K562 (cell line): ENCODE measurements around the gene ZNF569. TPM values are rescaled to one million over a fixed set of nuclear protein-coding genes. Genes with fewer than 3 reads are reported as not detected.

ENCODE experiments used
- C11orf30 ChIP-seq: fragments of 450-650 bp; IDR thresholded peaks from 2 replicates; pipeline ENCODE4 v1.6.1; 2016; ENCODE audit warnings: low read depth, mild to moderate bottlenecking
- CCAR2 ChIP-seq: fragments of 200-400 bp; formaldehyde crosslinking; IDR thresholded peaks from 2 replicates; pipeline ENCODE4 v1.6.1; 2017; ENCODE audit warnings: mild to moderate bottlenecking, low read depth, low read length
- CCNT2 ChIP-seq: IDR thresholded peaks from 2 replicates; pipeline ENCODE4 v1.6.1; 2011; ENCODE audit warnings: borderline replicate concordance, low read depth, mild to moderate bottlenecking, moderate library complexity, mixed read lengths, low read length; ENCODE audit not compliant: insufficient read length; ENCODE audit errors: extremely low read depth
- CTBP1 ChIP-seq: fragments of 450-650 bp; IDR thresholded peaks from 2 replicates; pipeline ENCODE4 v1.6.1; 2016; ENCODE audit warnings: borderline replicate concordance
- NR2C2 ChIP-seq, 2 experiments: fragments of 200-800 bp in 1 of 2; sonication (Bioruptor generic) in 1 of 2; sonication (generic) in 1 of 2; formaldehyde crosslinking in 1 of 2; IDR thresholded peaks; 2 replicates each; pipeline versions ENCODE4 v1.6.1 to v1.8.0; 2016 to 2022; ENCODE audit warnings: mild to moderate bottlenecking in 1 of 2, missing compliant biosample characterization in 1 of 2, missing genetic modification characterization in 1 of 2, missing genetic modification reagents in 1 of 2
- POLR2H ChIP-seq: IDR thresholded peaks from 2 replicates; pipeline ENCODE4 v1.6.1; 2016; ENCODE audit warnings: missing genetic modification characterization, low read depth, mild to moderate bottlenecking, control low read depth, missing compliant biosample characterization, moderate library complexity
- TAL1 ChIP-seq: fragments of 450-650 bp; IDR thresholded peaks from 2 replicates; pipeline ENCODE4 v1.6.1; 2016; ENCODE audit warnings: mild to moderate bottlenecking
- ZNF766 ChIP-seq: fragments of 200-800 bp; sonication (Bioruptor generic); conservative IDR thresholded peaks from 2 replicates; pipeline ENCODE4 v1.6.1; 2016; ENCODE audit warnings: missing genetic modification characterization, missing compliant biosample characterization
- polyA plus RNA-seq, 8 experiments: library from polyadenylated mRNA; depleted of rRNA in 4 of 8; stranded (reverse) in 5 of 8; unstranded in 3 of 8; fragments of >200 nt; fragmentation: Nextera tagmentation in 2 of 8; fragmentation: Illumina TruSeq in 1 of 8; extraction: Ambion mirVana in 2 of 8; extraction: Trizol in 1 of 8; gene quantifications; 2 replicates each; pipeline versions ENCODE4 v1.2.1 to v1.2.3, GENCODE V29; 2011 to 2014; ENCODE audit warnings: inconsistent platforms in 1 of 8, missing spikeins in 1 of 8
- total RNA-seq, 7 experiments: library from RNA; depleted of rRNA in 6 of 7; stranded (reverse); fragments of >200 nt in 6 of 7; fragmentation: Illumina TruSeq in 2 of 7; extraction: Trizol in 2 of 7; gene quantifications; 2 replicates each; pipeline versions ENCODE4 v1.2.1 to v1.2.3, GENCODE V29; 2011 to 2021; ENCODE audit warnings: low replicate concordance in 1 of 7
- TF ChIP-seq, protein P1 (sequence below): fragments of 450-650 bp; IDR thresholded peaks from 2 replicates; pipeline ENCODE4 v1.6.1; 2016; ENCODE audit warnings: mild to moderate bottlenecking, moderate library complexity
- TF ChIP-seq, protein P2 (sequence below): fragments of 250-450 bp; sonication (Bioruptor Pico); IDR thresholded peaks from 2 replicates; pipeline ENCODE4 v1.4.0; 2020; ENCODE audit warnings: mild to moderate bottlenecking
- TF ChIP-seq, protein P3 (sequence below): sonication (generic); formaldehyde crosslinking; IDR thresholded peaks from 2 replicates; pipeline ENCODE4 v1.8.0; 2022; ENCODE audit warnings: missing genetic modification reagents, mild to moderate bottlenecking, moderate library complexity, borderline replicate concordance

Gene ZNF569
- total and polyA plus RNA-seq, 9 of the 15 experiments (the other 6 are each of a cell fraction or from before 2014, with no cell fraction given) = 2.1 to 5.7 (median 4.5) TPM

DNA sequence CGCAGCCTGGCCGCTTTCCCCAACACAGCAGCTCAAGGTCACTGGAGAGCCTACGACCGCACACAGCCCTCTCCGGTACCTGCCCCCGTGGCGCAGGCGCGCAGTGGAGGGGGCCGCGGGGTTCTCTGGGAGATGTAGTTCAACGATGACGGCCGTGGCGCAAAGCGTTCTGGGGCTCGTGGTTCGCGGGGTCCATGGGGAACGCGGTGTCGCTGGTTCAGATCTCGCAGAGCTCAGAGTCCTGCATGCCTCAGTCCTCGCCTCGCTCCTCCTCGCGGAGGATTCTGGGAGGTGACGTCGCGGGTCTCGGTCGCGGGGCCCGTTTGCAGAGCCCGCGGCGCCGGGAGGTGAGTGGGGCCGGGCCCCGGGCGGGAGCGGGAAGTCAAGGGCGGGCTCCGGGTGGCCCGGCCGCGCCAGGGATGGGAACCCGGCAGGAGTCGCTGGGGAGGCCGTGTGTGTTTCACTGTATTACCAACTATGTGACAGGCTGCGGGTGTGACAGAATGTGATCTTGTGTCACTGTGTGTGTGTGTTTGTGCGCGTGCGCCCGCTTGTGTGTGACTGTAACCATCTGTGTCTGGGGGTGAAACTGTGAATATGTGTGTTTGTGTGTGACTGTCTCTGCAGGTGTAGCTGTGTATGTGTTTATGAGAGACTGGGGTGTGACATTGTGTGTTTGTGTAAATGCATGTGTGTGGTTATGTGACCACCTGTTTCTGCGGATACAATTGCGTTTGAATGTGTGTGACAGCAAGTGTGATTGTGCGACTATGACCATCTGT lies 96.2 kb downstream of the ZNF569 start, which contains the start of gene ZNF527 (continued):
- TF ChIP-seq, protein P1, sequence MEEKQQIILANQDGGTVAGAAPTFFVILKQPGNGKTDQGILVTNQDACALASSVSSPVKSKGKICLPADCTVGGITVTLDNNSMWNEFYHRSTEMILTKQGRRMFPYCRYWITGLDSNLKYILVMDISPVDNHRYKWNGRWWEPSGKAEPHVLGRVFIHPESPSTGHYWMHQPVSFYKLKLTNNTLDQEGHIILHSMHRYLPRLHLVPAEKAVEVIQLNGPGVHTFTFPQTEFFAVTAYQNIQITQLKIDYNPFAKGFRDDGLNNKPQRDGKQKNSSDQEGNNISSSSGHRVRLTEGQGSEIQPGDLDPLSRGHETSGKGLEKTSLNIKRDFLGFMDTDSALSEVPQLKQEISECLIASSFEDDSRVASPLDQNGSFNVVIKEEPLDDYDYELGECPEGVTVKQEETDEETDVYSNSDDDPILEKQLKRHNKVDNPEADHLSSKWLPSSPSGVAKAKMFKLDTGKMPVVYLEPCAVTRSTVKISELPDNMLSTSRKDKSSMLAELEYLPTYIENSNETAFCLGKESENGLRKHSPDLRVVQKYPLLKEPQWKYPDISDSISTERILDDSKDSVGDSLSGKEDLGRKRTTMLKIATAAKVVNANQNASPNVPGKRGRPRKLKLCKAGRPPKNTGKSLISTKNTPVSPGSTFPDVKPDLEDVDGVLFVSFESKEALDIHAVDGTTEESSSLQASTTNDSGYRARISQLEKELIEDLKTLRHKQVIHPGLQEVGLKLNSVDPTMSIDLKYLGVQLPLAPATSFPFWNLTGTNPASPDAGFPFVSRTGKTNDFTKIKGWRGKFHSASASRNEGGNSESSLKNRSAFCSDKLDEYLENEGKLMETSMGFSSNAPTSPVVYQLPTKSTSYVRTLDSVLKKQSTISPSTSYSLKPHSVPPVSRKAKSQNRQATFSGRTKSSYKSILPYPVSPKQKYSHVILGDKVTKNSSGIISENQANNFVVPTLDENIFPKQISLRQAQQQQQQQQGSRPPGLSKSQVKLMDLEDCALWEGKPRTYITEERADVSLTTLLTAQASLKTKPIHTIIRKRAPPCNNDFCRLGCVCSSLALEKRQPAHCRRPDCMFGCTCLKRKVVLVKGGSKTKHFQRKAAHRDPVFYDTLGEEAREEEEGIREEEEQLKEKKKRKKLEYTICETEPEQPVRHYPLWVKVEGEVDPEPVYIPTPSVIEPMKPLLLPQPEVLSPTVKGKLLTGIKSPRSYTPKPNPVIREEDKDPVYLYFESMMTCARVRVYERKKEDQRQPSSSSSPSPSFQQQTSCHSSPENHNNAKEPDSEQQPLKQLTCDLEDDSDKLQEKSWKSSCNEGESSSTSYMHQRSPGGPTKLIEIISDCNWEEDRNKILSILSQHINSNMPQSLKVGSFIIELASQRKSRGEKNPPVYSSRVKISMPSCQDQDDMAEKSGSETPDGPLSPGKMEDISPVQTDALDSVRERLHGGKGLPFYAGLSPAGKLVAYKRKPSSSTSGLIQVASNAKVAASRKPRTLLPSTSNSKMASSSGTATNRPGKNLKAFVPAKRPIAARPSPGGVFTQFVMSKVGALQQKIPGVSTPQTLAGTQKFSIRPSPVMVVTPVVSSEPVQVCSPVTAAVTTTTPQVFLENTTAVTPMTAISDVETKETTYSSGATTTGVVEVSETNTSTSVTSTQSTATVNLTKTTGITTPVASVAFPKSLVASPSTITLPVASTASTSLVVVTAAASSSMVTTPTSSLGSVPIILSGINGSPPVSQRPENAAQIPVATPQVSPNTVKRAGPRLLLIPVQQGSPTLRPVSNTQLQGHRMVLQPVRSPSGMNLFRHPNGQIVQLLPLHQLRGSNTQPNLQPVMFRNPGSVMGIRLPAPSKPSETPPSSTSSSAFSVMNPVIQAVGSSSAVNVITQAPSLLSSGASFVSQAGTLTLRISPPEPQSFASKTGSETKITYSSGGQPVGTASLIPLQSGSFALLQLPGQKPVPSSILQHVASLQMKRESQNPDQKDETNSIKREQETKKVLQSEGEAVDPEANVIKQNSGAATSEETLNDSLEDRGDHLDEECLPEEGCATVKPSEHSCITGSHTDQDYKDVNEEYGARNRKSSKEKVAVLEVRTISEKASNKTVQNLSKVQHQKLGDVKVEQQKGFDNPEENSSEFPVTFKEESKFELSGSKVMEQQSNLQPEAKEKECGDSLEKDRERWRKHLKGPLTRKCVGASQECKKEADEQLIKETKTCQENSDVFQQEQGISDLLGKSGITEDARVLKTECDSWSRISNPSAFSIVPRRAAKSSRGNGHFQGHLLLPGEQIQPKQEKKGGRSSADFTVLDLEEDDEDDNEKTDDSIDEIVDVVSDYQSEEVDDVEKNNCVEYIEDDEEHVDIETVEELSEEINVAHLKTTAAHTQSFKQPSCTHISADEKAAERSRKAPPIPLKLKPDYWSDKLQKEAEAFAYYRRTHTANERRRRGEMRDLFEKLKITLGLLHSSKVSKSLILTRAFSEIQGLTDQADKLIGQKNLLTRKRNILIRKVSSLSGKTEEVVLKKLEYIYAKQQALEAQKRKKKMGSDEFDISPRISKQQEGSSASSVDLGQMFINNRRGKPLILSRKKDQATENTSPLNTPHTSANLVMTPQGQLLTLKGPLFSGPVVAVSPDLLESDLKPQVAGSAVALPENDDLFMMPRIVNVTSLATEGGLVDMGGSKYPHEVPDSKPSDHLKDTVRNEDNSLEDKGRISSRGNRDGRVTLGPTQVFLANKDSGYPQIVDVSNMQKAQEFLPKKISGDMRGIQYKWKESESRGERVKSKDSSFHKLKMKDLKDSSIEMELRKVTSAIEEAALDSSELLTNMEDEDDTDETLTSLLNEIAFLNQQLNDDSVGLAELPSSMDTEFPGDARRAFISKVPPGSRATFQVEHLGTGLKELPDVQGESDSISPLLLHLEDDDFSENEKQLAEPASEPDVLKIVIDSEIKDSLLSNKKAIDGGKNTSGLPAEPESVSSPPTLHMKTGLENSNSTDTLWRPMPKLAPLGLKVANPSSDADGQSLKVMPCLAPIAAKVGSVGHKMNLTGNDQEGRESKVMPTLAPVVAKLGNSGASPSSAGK = peak; percentile 67
- TF ChIP-seq C11orf30 (no peak), NR2C2 (CRISPR knock-in tag; IDR thresholded peaks at IDR 0.05) (no peak), NR2C2 (tag; IDR thresholded peaks at IDR 0.05) (peak; percentile 68), POLR2H (0 out of 2 replicates have a peak, but pooled peaks have one; percentile 49), ZNF766 (CRISPR knock-in tag) (peak; percentile 78), CCAR2 (no peak), TAL1 (no peak), CCNT2 (peak; percentile 20), CTBP1 (peak; percentile 32; the same call in 1 of the 2 replicates)
- TF ChIP-seq, protein P2, sequence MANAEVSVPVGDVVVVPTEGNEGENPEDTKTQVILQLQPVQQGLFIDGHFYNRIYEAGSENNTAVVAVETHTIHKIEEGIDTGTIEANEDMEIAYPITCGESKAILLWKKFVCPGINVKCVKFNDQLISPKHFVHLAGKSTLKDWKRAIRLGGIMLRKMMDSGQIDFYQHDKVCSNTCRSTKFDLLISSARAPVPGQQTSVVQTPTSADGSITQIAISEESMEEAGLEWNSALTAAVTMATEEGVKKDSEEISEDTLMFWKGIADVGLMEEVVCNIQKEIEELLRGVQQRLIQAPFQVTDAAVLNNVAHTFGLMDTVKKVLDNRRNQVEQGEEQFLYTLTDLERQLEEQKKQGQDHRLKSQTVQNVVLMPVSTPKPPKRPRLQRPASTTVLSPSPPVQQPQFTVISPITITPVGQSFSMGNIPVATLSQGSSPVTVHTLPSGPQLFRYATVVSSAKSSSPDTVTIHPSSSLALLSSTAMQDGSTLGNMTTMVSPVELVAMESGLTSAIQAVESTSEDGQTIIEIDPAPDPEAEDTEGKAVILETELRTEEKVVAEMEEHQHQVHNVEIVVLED (CRISPR knock-in tag) = peak; percentile 56; the same call in 1 of the 2 replicates
- TF ChIP-seq, protein P3, sequence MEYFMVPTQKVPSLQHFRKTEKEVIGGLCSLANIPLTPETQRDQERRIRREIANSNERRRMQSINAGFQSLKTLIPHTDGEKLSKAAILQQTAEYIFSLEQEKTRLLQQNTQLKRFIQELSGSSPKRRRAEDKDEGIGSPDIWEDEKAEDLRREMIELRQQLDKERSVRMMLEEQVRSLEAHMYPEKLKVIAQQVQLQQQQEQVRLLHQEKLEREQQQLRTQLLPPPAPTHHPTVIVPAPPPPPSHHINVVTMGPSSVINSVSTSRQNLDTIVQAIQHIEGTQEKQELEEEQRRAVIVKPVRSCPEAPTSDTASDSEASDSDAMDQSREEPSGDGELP = peak; percentile 24; the same call in 1 of the 2 replicates
